Brain microvascular endothelial cell (primary cell): ENCODE results near the gene IFT88.

Source experiments
- DNase-seq: peaks from one replicate; pipeline ENCODE4 v3.0.0-alpha.2; 2020
- H3K27ac ChIP-seq: fragments of 250-450 bp; sonication (Bioruptor Pico); 2 replicates; pipeline ENCODE4 v1.5.1; 2020; ENCODE audit warnings: mild to moderate bottlenecking, moderate library complexity
- H3K27me3 ChIP-seq: fragments of 250-450 bp; sonication (Bioruptor Pico); replicated peaks from 2 replicates; pipeline ENCODE4 v1.5.1; 2020; ENCODE audit warnings: mild to moderate bottlenecking
- H3K36me3 ChIP-seq: fragments of 250-450 bp; sonication (Bioruptor Pico); replicated peaks from 2 replicates; pipeline ENCODE4 v1.5.1; 2020; ENCODE audit warnings: mild to moderate bottlenecking
- H3K4me3 ChIP-seq: 2 replicates; pipeline ENCODE4 v1.5.1; 2011; ENCODE audit warnings: low read depth, mild to moderate bottlenecking, control low read depth, low read length, moderate library complexity
- in situ Hi-C: cut with HindIII; loops from 2 replicates; pipeline ENCODE4 v1.10.0; 2017; ENCODE audit warnings: low sequenced_read_pairs, low pct_ligation_motif_present
- TF ChIP-seq, protein P1 (sequence below): IDR thresholded peaks from 2 replicates; pipeline ENCODE4 v1.5.1; 2011; ENCODE audit warnings: low read depth, mild to moderate bottlenecking, moderate library complexity, low read length, control low read depth, inconsistent platforms; ENCODE audit errors: missing control alignments

Gene IFT88

GRCh38 chr13:20594280-20594679 lies 27.3 kb downstream of the IFT88 start:
- in situ Hi-C loops: no loop called here
- Histone ChIP-seq H3K36me3 (no peaks in the 10 kb centered on the region), H3K27me3 (no peaks in the 10 kb centered on the region), H3K4me3 (no peak overlapping the region), H3K27ac (no peak overlapping the region)
- TF ChIP-seq, protein P1, sequence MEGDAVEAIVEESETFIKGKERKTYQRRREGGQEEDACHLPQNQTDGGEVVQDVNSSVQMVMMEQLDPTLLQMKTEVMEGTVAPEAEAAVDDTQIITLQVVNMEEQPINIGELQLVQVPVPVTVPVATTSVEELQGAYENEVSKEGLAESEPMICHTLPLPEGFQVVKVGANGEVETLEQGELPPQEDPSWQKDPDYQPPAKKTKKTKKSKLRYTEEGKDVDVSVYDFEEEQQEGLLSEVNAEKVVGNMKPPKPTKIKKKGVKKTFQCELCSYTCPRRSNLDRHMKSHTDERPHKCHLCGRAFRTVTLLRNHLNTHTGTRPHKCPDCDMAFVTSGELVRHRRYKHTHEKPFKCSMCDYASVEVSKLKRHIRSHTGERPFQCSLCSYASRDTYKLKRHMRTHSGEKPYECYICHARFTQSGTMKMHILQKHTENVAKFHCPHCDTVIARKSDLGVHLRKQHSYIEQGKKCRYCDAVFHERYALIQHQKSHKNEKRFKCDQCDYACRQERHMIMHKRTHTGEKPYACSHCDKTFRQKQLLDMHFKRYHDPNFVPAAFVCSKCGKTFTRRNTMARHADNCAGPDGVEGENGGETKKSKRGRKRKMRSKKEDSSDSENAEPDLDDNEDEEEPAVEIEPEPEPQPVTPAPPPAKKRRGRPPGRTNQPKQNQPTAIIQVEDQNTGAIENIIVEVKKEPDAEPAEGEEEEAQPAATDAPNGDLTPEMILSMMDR: no peak
- DNase-seq: no peak

- Histone ChIP-seq H3K27me3 (no peaks in the 10 kb centered on the region), H3K27ac (no peak overlapping the region), H3K4me3 (no peak overlapping the region), H3K36me3 (no peaks in the 10 kb centered on the region)
- TF ChIP-seq, protein P1: no peak
- in situ Hi-C loops: no loop called here
- no peak for DNase-seq
Measured at GRCh38 chr13:20607015-20607414, 40.1 kb downstream of the IFT88 start.

GRCh38 chr13:20608438-20609020 lies 41.6 kb downstream of the IFT88 start:
- DNase-seq: no peak
- in situ Hi-C loops: no loop called here
- Histone ChIP-seq H3K27ac (peak overlapping the region; percentile 69), H3K36me3 (no peaks in the 10 kb centered on the region), H3K4me3 (no peak overlapping the region), H3K27me3 (no peaks in the 10 kb centered on the region)
- TF ChIP-seq, protein P1: no peak

GRCh38 chr13:20609145-20609544 lies 42.2 kb downstream of the IFT88 start:
- DNase-seq: peak; percentile 85
- in situ Hi-C loops: no loop called here
- TF ChIP-seq, protein P1: no peak
- H3K4me3 ChIP-seq: no peak overlapping the region
- H3K27me3 ChIP-seq: no peaks in the 10 kb centered on the region
- H3K27ac ChIP-seq: peak overlapping the region; percentile 69
- no peaks in the 10 kb centered on the region for H3K36me3 ChIP-seq

GRCh38 chr13:20610006-20610405 lies 43.0 kb downstream of the IFT88 start:
- in situ Hi-C loops: no loop called here
- TF ChIP-seq, protein P1: no peak
- Histone ChIP-seq H3K27me3 (no peaks in the 10 kb centered on the region), H3K36me3 (no peaks in the 10 kb centered on the region), H3K27ac (no peak overlapping the region), H3K4me3 (no peak overlapping the region)
- peak; percentile 12 for DNase-seq

GRCh38 chr13:20616059-20616797 lies 49.3 kb downstream of the IFT88 start:
- Histone ChIP-seq H3K27ac (peak overlapping the region; percentile 39), H3K4me3 (no peak overlapping the region), H3K27me3 (no peaks in the 10 kb centered on the region), H3K36me3 (no peaks in the 10 kb centered on the region)
- TF ChIP-seq, protein P1: no peak
- in situ Hi-C loops: no loop called here
- DNase-seq: peak; percentile 87
